NCI-H1105 (cell line): ENCODE data around the gene CCDC14.
"Not testable (repeated sequence)": the region's sequence is repeated elsewhere in the genome, so short reads cannot be mapped to it uniquely, and the experiment has no call there.

Source experiments
- DNase-seq: peaks from one replicate; lab custom pipeline; 2025; lab: John Stamatoyannopoulos, UW

Gene CCDC14

GRCh38 chr3:123960781-123961507 lies at the start of gene CCDC14:
Gene CCDC14 (minus strand): TSS chr3:123961229. CDS start chr3:123961173, 56 bp downstream.
- peak; percentile 100 for DNase-seq

- DNase-seq: not testable (repeated sequence)
Observed at GRCh38 chr3:124008321-124008720, 47.3 kb upstream of the CCDC14 start.

GRCh38 chr3:124007186-124007585 lies 46.2 kb upstream of the CCDC14 start:
- no peak for DNase-seq

- not testable (repeated sequence) for DNase-seq
Observed at GRCh38 chr3:124002405-124003079, 41.5 kb upstream of the CCDC14 start.

GRCh38 chr3:124001366-124001765 lies 40.3 kb upstream of the CCDC14 start:
- DNase-seq: not testable (repeated sequence)

- no peak for DNase-seq
Observed at GRCh38 chr3:123997543-123997942, 36.5 kb upstream of the CCDC14 start.

- DNase-seq: peak; percentile 91
Observed at GRCh38 chr3:123993818-123994217, 32.8 kb upstream of the CCDC14 start.

GRCh38 chr3:123991730-123992588 lies 30.9 kb upstream of the CCDC14 start, which contains the start of gene ROPN1:
Gene ROPN1 (minus strand): TSS chr3:123992124. CDS start chr3:123980481, 11,643 bp downstream.
- not testable (repeated sequence) for DNase-seq

- DNase-seq: no peak
Observed at GRCh38 chr3:123986427-123986826, 25.4 kb upstream of the CCDC14 start.

- DNase-seq: peak; percentile 61
Observed at GRCh38 chr3:123984957-123985356, 23.9 kb upstream of the CCDC14 start.

GRCh38 chr3:123984350-123984749 lies 23.3 kb upstream of the CCDC14 start:
- no peak for DNase-seq

- DNase-seq: not testable (repeated sequence)
Observed at GRCh38 chr3:123981317-123981716, 20.3 kb upstream of the CCDC14 start.

- no peak for DNase-seq
Observed at GRCh38 chr3:123980539-123980938, 19.5 kb upstream of the CCDC14 start.

GRCh38 chr3:123979525-123980501 lies 18.8 kb upstream of the CCDC14 start:
- peak; percentile 53 for DNase-seq

GRCh38 chr3:123976904-123977303 lies 15.9 kb upstream of the CCDC14 start:
- DNase-seq: not testable (repeated sequence)

GRCh38 chr3:123976181-123976898 lies 15.3 kb upstream of the CCDC14 start:
- not testable (repeated sequence) for DNase-seq

- not testable (repeated sequence) for DNase-seq
Observed at GRCh38 chr3:123975030-123975429, 14.0 kb upstream of the CCDC14 start.

- DNase-seq: no peak
Observed at GRCh38 chr3:123971406-123971805, 10.4 kb upstream of the CCDC14 start.

- not testable (repeated sequence) for DNase-seq
Observed at GRCh38 chr3:123967260-123967659, 6.2 kb upstream of the CCDC14 start.

- not testable (repeated sequence) for DNase-seq
Observed at GRCh38 chr3:123966799-123967198, 5.8 kb upstream of the CCDC14 start.
